Stimulated activated CD4-positive, alpha-beta T cell treated with anti-CD3 and anti-CD28 coated beads, Interleukin-2, amount 100 ng/mL, for 4 hours (primary cell): ENCODE results near the gene UNKL.

Experiments used
- DNase-seq: peaks from one replicate; pipeline ENCODE4 v3.0.0-alpha.2; 2020; ENCODE audit warnings: low read depth

Gene UNKL

DNA sequence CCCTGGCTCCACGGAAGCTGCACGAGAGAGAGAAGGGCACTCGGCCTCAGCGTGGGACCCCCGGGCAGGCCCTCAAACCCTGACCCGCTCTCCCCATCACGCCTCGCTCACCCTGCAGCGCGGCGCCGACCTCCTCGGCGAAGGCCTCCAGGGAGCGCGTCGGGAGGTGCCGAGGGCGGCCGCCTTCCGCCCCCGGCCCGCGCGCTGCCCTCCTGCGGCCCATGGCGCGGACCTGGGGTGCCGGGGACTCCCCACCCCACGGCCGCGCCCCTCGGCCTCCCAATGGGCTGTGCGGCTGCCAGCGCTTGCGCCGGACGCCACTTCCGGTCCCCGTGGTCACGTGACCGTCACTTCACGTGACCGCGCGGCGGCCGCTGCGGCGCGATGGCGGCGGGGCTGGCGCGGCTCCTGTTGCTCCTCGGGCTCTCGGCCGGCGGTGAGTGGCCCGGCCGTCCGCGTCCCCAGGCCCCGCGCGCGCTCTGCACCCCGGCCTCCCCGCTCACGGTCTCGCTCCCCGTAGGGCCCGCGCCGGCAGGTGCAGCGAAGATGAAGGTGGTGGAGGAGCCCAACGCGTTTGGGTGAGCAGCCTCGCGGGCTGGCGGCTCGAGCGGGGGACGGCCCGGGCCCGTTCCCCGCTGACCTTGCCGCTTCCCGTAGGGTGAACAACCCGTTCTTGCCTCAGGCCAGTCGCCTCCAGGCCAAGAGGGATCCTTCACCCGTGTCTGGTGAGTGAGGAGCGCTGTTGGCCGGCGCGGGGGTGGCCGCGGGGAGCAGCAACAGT, 62.7 kb downstream of the UNKL start, which contains the start of the genes GNPTG and TSR3:
Gene GNPTG (plus strand): TSS at position 350 of the 781 bp plus-strand sequence. CDS start 35 bp downstream, at position 385.
Gene TSR3 (minus strand): TSS at position 297 of the 781 bp plus-strand sequence. CDS start 74 bp downstream, at position 223.
- peak; percentile 70 for DNase-seq

DNA sequence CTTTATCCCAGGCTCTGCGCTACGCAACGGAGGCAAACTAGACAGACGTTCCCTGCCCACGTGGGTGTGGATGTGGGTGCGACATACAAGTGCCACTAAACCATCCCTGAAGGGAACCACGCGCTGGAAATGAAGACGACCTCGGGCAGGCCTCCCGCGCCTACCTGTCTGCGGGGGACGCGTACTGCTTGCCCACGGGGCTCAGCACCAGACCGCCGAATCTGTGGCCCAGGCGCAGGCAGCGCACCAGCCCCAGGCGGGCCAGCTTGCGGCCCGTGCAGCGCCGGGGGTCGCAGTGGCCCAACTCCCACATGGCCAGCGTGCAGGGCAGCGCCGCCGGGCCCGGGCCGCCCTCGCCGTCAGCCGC, 63.3 kb downstream of the UNKL start:
- no peak for DNase-seq

DNA sequence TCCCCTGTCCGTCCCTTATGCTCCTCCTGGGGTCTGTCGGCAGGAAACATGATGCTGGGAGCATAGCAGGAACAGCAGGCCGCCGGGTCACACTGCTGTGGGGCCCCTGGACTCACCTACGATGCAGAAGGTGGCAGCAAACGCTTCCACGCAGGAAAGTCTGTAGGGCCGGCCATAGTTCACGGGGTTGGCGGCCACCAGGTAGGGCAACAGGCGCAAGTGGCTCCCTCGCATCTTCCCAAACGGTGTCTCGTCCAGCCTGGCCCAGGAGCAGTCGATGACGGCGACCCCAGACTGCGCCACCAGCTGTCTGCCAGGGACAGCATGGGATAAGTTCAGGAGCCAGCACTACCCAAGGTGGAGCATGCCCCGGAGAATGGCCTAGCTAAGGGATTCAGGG, 63.8 kb downstream of the UNKL start:
- DNase-seq = no peak

DNA sequence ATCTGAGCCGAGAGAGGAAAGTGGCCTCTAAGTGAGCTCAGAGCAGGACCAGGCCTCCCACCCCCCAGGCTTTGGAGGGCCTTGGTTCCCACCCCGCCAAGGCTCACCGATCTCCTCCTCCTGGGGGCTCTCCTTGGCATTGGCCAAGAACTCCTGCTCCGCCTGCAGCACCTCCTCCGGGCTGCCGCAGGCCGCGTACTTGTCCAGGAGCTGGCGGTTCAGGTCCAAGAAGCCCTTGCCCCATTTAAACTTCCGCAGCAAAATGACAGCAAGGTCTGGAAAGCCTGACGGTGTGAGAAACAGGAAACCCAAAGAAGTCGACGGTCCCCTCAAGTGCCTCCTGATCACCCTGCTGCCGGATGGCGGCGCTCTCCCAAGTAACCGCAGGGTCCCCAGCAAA, 64.6 kb downstream of the UNKL start:
- no peak for DNase-seq

DNA sequence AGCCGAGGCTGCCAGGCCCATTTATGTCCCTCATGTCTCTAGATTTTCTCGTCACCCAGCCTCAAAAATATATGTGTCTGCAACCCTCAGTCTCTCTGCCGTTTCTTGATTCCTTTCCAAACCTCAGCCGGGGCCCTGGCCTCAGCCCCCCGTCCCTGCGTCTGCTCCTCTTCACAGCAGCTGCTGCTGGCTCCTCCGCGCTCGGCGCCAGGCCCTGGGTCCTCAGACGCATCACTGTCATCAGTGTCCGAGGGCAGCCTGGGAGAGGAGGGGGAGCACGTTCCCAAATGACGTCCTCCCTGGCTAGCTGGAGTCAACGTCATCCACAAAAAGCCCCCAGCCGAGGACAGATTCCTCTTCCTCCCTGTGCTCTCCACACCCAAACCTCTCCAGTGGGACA, 65.2 kb downstream of the UNKL start:
- no peak for DNase-seq

DNA sequence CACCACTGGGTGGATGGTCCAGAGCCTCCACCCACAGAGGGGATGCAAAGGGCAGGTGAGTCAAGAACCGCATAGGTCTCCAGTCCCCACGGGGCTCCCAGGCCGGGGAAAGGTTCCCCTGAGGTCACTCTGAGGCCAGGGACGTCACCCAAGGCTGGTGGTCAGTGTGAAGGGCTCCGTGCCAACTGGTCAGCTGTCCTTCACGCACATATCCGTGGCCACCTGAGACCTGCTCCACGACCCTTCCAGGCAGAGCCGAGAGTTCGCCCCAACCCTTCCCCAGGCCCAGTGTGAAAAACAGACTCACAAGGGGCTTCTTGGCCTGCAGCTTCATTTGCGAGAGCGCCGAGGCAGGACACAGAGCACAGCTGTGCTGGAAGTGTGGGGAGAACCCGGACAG, 65.6 kb downstream of the UNKL start:
- no peak for DNase-seq

DNA sequence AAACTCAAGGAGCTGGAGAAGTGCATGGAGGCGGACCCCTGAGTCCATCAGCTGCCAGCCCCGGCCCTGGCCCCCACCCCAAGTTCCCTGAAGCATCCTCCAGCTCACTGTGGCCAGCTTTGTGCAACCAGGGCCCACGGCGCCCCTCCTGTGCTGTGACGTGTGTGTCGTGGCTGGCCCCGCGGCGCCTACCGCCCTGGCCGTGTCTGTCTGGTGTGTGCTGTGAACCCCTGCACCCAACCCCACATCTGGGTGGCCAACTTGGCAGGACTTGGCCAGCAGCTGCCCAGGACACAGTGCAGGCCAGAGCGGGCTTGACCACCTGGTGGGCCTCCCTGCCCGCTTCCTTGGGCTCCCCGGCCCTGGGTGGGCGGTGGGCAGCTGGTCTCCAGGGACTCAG, 66.1 kb downstream of the UNKL start:
- no peak for DNase-seq

DNA sequence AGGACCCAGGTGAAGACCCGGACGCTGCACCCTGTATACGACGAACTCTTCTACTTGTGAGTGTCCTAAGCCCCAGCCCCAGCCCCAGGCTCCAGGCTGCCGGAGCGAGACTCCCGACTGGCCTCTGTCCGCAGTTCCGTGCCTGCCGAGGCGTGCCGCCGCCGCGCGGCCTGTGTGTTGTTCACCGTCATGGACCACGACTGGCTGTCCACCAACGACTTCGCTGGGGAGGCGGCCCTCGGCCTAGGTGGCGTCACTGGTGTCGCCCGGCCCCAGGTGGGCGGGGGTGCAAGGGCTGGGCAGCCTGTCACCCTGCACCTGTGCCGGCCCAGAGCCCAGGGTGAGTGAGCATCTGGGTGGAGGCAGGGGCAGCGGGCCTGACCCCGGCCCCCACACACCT, 66.5 kb downstream of the UNKL start:
- no peak for DNase-seq

DNA sequence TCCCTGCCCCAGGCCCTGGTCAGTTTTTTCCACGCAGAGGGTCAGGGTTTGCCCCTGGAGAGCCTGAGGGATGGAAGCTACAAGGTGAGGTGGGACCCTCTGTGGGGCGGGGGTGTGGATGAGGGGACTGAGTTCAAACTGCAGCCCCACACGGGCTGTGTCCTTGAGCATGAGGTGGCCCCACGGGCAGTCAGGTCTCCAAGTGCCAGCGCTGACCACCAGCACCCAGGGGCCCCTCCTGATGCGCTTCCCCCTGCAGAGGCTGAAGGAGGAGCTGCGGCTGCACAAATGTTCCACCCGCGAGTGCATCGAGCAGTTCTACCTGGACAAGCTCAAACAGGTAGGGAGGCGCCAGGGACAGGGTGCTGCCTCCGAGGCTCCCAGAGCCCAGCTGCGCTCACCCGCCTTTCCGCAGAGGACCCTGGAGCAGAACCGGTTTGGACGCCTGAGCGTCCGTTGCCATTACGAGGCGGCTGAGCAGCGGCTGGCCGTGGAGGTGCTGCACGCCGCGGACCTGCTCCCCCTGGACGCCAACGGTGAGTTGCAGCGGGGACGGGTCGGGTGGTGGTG, 67.1 kb downstream of the UNKL start:
- no peak for DNase-seq

DNA sequence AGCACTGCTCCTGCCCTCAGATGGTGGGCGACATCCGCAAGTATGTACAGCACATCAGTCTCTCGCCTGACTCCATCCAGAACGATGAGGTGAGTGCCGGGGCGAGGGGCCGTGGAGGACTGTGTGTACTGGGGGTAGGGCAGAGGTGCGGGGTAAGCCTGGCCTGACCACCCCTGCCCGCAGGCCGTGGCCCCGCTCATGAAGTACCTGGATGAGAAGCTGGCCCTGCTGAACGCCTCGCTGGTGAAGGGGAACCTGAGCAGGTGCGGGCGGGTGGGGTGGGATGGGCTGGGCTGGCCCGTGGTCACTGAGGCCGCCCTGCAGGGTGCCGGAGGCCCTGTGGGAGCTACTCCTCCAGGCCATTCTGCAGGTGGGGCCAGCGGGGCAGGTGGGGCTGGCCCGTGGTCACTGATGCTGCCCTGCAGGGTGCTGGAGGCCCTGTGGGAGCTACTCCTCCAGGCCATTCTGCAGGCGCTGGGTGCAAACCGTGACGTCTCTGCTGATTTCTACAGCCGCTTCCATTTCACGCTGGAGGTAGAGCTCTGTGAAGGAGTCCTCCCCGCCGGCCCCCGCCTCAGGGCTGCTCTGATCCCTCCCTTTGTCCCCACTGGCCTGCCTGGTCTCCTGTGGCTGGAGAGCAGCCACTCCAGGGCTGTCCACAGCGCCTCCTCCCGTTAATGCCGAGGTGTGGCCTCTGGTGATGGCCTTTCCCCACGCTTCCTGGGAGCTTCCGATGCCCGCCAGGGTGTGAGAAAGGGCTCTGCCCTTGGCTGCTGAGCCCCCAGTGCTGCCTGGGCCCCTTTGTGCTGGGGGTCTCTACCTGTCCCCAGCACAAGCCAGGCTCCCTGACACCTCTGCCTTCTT, 67.8 kb downstream of the UNKL start:
- no peak for DNase-seq

DNA sequence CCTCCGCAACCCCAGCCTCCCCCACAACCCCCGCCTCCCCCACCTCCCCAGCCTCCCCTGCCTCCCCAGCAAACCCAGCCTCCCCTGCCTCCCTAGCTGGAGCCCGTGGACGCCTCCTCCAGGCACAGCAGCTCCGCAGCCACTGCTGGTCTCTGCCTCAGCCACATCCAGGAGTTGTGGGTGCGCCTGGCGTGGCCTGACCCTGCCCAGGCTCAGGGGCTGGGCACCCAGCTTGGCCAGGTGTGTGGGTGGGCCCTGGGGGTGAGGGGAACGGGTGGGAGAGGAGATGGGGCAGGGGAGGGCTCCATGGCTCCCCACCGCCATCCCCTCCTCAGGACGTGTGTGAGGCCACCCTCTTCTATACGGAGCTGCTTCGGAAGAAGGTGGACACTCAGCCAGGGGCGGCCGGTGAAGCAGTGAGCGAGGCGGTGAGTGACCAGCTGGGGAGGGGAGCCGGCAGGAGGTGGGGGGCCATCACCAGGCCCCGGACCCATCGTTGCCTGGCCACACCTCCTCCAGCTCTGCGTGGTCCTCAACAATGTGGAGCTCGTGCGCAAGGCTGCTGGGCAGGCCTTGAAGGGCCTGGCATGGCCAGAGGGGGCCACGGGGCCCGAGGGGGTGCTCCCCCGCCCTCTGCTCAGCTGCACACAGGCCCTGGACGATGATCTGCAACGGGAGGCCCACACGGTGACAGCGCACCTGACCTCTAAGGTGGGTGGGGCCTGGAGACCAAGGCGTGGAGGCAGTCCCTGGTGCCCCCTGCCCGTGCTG, 68.7 kb downstream of the UNKL start:
- no peak for DNase-seq

DNA sequence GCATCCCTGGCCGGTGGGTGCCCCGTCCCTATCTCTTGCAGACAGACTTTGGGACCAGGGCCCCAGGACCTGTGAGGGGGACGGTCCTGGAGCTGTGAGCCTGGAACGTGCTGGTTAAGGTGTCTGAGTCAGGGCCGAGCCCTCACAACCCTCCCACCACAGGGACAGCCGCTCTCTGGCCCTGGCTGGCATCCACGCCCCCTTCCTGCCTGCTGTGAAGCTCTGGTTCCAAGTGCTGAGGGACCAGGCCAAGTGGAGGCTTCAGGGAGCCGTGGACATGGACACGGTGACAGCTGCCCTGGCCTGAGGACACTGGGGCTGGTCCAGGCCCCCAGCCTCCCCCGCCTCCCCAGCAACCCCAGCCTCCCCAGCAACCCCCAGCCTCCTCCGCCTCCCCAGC, 69.4 kb downstream of the UNKL start:
- no peak for DNase-seq

DNA sequence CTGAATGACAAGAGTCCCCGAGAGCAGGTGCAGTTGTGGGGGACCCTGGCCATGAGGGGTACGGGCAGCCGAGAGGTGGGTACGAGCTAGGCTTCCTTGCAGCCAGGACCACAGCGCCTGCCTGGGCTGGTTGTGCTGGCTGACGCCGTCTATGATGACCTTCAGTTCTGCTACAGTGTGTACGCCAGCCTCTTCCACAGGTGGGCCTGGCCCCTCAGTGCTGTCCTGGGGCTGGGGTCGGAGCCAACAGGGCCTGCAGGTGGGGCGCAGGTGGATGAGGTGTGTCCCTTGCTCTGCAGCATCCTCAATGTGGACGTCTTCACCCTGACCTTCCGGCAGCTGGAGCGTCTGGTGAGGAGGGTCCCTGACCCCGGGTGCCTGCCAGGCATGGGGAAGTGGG, 70.0 kb downstream of the UNKL start:
- DNase-seq = no peak

DNA sequence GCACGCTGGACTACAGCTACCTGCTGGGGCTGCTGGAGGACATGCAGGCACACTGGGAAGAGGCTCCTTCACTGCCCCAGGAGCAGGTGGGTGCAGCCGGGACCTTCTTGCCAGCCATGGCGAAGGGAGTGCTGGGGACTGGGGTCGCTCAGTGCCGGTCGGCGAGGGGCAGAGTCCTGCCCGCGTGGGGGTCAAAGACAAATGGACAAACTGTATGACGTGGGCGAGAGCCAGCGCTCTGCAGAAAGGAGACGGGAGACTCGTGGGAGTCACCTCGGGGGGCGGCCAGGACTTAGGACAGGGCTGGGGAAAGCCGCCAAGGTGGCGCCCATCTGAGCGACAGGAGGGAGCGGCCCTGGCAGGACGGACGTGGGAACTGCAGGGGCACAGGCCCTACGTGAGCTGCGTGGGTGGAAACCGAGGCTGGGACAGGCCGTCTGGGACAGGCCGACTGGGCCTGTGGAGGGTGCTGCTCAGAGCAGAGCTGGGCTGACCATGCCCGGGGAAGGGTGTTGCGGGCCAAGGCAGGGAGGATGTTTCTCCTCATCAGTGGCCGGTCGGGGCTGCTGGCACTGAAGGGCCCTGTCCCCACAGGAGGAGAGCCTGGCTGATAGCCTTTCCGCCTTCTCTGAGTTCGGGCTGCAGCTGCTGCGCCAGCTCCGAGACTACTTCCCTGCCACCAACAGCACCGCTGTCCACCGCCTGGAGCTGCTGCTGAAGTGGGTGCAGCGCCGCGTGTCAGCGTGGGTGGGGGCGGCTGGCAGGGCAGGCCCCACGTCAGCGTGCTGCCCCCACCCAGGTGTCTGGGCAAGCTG, 70.9 kb downstream of the UNKL start:
- no peak for DNase-seq

DNA sequence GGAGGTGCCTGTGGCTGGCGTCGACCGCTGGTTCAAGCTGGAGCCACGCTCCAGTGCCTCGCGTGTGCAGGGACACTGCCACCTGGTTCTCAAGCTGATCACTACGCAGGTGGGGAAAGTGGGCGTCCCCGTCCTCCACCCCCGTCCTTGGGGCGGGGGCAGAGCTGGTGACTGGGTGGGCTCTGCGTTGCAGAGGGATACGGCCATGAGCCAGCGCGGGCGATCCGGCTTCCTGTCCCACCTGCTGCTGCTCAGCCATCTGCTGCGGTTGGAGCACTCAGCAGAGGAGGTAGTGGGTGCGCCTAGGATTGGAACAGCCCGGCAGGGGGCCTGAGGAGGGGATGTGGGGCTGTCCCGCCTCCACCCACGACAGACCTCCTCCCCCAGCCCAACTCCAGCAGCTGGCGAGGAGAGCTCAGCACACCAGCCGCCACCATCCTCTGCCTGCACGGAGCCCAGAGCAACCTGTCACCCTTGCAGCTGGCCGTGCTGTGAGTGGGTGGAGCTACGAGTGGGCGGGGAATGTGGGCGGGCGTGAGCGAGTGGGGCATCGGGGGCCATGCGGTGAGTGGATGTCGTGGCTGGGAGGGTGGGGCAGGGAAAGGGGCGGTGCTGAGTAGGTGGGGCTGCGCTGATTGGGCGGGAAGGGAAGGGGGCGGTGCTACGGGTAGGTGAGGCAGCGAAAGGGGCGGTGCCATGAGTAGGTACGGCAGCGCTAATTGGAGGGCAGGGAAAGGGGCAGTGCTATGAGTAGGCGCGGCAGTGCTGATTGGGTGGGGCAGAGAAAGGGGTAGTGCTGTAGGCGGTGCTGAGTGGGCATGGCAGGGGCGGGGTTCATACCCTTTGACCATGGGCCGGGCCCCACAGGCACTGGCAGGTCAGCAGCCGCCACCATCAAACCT, 71.7 kb downstream of the UNKL start:
- DNase-seq = peak; percentile 90

DNA sequence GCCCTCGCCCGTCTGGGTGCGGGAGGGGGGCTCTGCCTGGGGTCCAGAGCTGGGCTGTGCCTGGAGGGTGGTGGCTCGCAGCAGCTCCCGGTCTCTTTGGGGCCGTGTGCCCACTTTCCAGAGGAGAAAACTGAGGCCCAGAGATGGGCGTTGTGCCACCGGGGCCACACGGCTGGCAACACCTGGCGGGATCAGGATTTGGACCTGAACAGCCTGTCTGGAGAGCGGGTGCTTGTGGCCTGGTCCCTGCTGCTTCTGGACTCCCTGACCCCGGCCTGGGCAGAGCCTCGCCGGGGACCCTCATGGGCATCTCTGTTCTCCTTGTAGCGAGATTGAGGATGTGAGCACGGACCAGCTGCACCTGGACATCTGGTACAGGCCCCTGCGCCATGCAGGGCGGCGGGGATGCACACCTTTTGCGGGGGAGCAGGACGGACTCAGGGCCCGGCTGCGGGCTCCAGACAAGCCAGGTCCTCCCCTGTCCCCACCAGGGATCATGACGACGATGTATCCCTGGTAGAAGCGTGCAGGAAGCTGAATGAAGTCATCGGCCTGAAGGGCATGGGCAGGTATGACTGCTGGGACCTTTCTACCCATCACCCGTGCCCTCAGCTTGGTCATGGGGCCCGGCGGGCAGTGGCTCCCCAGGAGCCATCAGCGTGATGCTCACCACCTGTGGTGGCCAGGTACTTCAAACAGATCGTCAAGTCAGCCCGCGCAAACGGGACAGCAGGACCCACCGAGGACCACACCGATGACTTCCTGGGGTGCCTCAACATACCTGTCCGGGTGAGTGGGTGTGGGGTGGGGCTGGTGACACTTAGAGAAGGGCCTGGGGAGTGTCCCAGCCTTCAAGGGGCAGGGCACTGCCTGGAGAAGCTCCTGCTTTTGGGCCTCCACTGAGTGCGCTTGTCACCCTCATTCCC, 72.7 kb downstream of the UNKL start:
- DNase-seq = no peak

DNA sequence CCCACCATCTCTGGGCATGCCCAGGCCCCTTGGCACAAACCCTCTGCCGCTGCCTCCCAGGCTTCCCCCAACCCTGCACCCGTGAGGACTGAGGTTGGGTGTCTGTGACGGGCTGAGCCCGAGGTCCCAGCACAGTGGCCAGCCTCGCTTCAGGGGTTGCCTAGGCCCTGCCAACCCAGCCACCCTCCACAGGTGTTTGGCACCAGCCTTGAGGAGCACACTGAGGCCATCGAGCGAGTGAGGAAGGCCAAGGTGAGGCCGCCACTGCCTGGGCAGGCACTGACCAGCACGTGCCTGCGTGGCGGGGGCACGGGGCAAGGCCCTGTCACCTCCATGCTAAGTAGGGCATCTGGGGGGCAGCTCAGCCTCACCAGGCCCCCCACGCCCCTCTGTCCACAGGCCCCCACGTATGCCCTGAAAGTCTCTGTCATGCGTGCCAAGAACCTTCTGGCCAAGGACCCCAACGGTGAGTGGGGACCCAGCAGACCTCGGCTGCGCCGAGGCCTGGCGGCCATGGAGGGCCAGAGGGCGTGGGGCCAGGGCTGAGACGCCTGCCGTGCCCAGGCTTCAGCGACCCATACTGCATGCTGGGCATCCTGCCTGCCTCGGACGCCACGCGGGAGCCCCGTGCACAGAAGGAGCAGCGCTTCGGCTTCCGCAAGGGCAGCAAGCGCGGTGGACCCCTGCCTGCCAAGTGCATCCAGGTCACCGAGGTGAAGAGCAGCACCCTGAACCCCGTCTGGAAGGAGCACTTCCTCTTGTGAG, 73.6 kb downstream of the UNKL start:
- DNase-seq = no peak
